Smooth muscle cell (in vitro differentiated cells): Measurements from ENCODE around the gene VSTM5. TPM values are rescaled to one million over a fixed set of nuclear protein-coding genes. Genes with fewer than 3 reads are reported as not detected.

ENCODE experiments used
- DNase-seq: peaks from one replicate; lab custom pipeline; 2025; ENCODE audit not compliant: unreplicated experiment; lab: John Stamatoyannopoulos, UW
- H2AFZ ChIP-seq: fragments of 200-600 bp; sonication (generic); 2 replicates; pipeline ENCODE4 v1.6.0; 2016; ENCODE audit warnings: antibody characterized with exemption, low read depth, mild to moderate bottlenecking
- H3F3A ChIP-seq: fragments of 200-600 bp; sonication (generic); 2 replicates; pipeline ENCODE4 v1.6.0; 2017; ENCODE audit warnings: antibody characterized with exemption, low read depth
- H3K27ac ChIP-seq: fragments of 200-600 bp; sonication (generic); 2 replicates; pipeline ENCODE4 v1.5.1; 2016; ENCODE audit warnings: low read depth, mild to moderate bottlenecking
- H3K27me3 ChIP-seq: fragments of 200-600 bp; sonication (generic); 2 replicates; pipeline ENCODE4 v1.6.1; 2016; ENCODE audit warnings: low read depth, mild to moderate bottlenecking
- H3K36me3 ChIP-seq: fragments of 200-600 bp; sonication (generic); 2 replicates; pipeline ENCODE4 v1.5.1; 2016; ENCODE audit warnings: low read depth
- H3K4me1 ChIP-seq: fragments of 200-600 bp; sonication (generic); 2 replicates; pipeline ENCODE4 v1.5.1; 2016; ENCODE audit warnings: low read depth
- H3K4me2 ChIP-seq: fragments of 200-600 bp; sonication (generic); 2 replicates; pipeline ENCODE4 v1.6.0; 2016; ENCODE audit warnings: mild to moderate bottlenecking
- H3K4me3 ChIP-seq: fragments of 200-600 bp; sonication (generic); 2 replicates; pipeline ENCODE4 v1.5.1; 2016; ENCODE audit warnings: mild to moderate bottlenecking
- H3K79me2 ChIP-seq: fragments of 200-600 bp; sonication (generic); 2 replicates; pipeline ENCODE4 v1.6.0; 2016; ENCODE audit warnings: low read depth, mild to moderate bottlenecking
- H3K9ac ChIP-seq: fragments of 200-600 bp; sonication (generic); 2 replicates; pipeline ENCODE4 v1.6.0; 2016; ENCODE audit warnings: low read depth
- H3K9me3 ChIP-seq: fragments of 200-600 bp; sonication (generic); replicated peaks from 2 replicates; pipeline ENCODE4 v1.5.1; 2016; ENCODE audit warnings: low read depth
- H4K20me1 ChIP-seq: fragments of 200-600 bp; sonication (generic); 2 replicates; pipeline ENCODE4 v1.6.0; 2016; ENCODE audit warnings: low read depth
- WGBS: methylation state at CpG from one replicate; pipeline ENCODE4 v1.1.7; 2016; ENCODE audit warnings: low lambda C conversion rate; 5-methylcytosine and 5-hydroxymethylcytosine counted together
- polyA plus RNA-seq: library from polyadenylated mRNA; unstranded; fragments of >200 nt; fragmentation: Nextera tagmentation; extraction: Ambion mirVana; gene quantifications from 2 replicates; pipeline ENCODE4 v1.2.1, GENCODE V29; 2016
- total RNA-seq: library from RNA; depleted of rRNA; stranded (reverse); fragments of >200 nt; gene quantifications from 2 replicates; pipeline ENCODE4 v1.2.3, GENCODE V29; 2014
- TF ChIP-seq, protein P1 (sequence below): fragments of 200-600 bp; sonication (generic); IDR thresholded peaks from 2 replicates; pipeline ENCODE4 v1.5.1; 2017; ENCODE audit warnings: borderline replicate concordance, mild to moderate bottlenecking, antibody characterized with exemption; ENCODE audit not compliant: insufficient read depth, poor library complexity, severe bottlenecking

The VSTM5 gene
- total and polyA plus RNA-seq, 2 experiments from 2014 or later: 0.18 to 0.30 TPM

DNA sequence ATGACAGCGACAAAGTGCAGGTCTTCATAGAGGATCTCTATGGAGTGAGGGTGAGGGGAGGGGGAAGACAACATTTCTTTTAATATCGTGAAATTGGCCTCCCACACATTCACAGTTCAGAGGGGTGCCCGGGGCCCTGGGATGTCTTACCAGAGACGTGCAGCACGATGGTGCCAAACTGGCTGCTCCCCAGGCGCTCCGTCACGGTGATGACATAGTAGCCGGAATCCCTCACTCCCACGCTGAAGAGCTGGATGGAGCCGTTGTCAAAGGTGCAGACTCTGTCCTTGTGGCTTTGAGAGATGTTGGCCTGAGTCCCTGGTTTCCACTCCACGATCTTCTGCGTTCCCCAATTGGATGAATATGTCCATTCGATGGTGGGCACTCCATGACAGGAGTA, 29.6 kb downstream of the VSTM5 start:
- no peak for DNase-seq
- no peaks in the 10 kb centered on the region for H3K9me3 ChIP-seq
- H3K4me1 ChIP-seq: peaks cover 10% of the 10 kb centered on the region
- H2AFZ ChIP-seq: no peak overlapping the region
- H3K79me2 ChIP-seq: no peaks in the 10 kb centered on the region
- WGBS: 96% methylated on average over 14 of the region's 14 CpGs
- H3K9ac ChIP-seq: no peak overlapping the region
- H3F3A ChIP-seq: no peaks in the 10 kb centered on the region
- no peak overlapping the region for H3K4me2 ChIP-seq
- H4K20me1 ChIP-seq: no peaks in the 10 kb centered on the region
- no peaks in the 10 kb centered on the region for H3K27me3 ChIP-seq
- H3K27ac ChIP-seq: no peak overlapping the region
- no peaks in the 10 kb centered on the region for H3K36me3 ChIP-seq
- H3K4me3 ChIP-seq: no peak overlapping the region
- TF ChIP-seq, protein P1, sequence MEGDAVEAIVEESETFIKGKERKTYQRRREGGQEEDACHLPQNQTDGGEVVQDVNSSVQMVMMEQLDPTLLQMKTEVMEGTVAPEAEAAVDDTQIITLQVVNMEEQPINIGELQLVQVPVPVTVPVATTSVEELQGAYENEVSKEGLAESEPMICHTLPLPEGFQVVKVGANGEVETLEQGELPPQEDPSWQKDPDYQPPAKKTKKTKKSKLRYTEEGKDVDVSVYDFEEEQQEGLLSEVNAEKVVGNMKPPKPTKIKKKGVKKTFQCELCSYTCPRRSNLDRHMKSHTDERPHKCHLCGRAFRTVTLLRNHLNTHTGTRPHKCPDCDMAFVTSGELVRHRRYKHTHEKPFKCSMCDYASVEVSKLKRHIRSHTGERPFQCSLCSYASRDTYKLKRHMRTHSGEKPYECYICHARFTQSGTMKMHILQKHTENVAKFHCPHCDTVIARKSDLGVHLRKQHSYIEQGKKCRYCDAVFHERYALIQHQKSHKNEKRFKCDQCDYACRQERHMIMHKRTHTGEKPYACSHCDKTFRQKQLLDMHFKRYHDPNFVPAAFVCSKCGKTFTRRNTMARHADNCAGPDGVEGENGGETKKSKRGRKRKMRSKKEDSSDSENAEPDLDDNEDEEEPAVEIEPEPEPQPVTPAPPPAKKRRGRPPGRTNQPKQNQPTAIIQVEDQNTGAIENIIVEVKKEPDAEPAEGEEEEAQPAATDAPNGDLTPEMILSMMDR: no peak

DNA sequence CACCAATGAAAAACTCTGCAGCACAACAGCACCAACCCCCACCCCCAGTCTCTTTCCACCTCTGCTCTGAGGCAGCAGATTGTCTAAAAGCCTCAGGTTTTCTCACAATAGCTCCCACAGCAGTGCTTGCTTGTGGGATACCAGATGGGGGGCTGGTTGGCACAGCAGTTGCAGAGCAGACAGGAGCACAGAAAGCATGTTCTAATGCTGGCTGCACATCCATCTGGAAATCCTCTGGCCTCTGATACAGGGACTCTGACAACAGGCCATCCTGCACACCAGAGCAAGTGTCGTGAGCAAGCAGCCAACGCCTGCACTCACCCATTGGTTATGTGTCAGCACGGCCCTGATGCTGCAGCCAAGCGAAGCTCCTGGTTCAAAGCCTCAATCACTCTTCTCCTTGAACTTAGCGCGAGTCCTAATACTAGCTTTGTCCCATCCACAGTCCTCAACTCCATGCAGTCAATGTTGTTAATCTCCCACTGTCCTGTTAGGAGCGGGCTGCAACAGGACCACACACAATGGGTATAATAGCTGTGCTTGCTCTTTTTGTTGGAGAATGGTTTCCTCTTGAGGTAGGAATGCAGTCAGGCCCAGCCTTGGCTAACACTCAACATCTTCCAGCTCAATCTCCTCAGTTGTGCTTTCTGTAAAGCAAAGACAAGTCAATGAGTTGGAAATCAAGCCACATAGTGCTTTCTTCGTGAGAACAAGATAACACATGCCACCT, 30.3 kb downstream of the VSTM5 start:
- Histone ChIP-seq H2AFZ (no peak overlapping the region), H3K36me3 (no peaks in the 10 kb centered on the region), H3K4me3 (no peak overlapping the region), H3K9ac (no peak overlapping the region), H4K20me1 (no peaks in the 10 kb centered on the region), H3K27ac (no peak overlapping the region), H3K79me2 (no peaks in the 10 kb centered on the region), H3K9me3 (no peaks in the 10 kb centered on the region), H3K27me3 (no peaks in the 10 kb centered on the region), H3K4me2 (no peak overlapping the region), H3F3A (no peaks in the 10 kb centered on the region), H3K4me1 (peaks cover 10% of the 10 kb centered on the region)
- no peak for DNase-seq
- 91% methylated on average over 8 of the region's 8 CpGs for WGBS
- TF ChIP-seq, protein P1: no peak

DNA sequence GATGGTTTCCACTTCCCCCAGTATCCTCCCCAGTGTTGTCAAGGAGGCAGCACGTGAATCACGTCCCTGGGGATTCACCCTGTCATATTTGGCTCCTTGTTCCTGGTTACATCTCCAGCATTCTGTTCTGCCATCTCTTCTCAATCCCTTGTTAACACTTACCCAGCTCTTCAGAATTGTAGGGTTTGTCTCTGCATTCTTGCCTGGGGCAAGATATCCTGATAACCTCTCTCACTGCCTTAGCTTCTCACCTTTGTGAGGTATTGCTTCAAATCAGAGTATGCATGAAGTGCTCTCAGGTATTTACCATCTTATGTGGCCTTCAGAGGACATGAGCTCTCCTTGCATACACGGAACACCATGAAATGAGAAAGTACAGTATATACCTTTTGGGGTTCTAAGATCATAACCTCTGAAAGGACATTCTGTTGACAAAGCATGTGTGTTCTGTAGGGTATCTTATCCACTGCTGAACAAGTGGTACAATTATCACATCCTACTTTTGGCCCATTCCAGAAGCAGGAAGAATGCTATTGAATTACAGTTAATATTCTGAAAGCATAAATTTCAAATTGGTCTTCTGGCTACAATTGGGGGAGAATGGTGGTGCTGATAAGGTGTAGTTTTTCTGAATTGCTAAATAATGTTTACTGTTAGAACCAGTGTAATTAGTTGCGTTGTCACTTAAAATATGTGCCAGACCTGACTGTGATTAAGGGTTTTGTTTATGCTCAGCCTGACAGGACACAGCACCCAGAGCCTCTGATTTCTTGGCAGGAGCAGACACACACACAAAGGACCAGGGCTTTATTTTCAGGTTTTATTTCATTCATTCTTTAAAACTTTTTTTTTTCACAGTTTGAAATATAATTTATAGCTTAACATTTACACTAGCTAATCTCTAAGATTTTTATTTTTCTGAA, 32.7 kb downstream of the VSTM5 start:
- Histone ChIP-seq H3K4me1 (peaks cover 10% of the 10 kb centered on the region), H3K36me3 (peaks cover 4% of the 10 kb centered on the region), H3K79me2 (no peaks in the 10 kb centered on the region), H3F3A (no peaks in the 10 kb centered on the region), H4K20me1 (no peaks in the 10 kb centered on the region), H3K4me2 (no peak overlapping the region), H3K4me3 (no peak overlapping the region), H3K9me3 (no peaks in the 10 kb centered on the region), H2AFZ (no peak overlapping the region), H3K9ac (no peak overlapping the region), H3K27me3 (no peaks in the 10 kb centered on the region), H3K27ac (no peak overlapping the region)
- 58% methylated on average over 4 of the region's 4 CpGs for WGBS
- no peak for DNase-seq
- TF ChIP-seq, protein P1: no peak
